Measurements from ENCODE around the gene TKTL1.

DNA sequence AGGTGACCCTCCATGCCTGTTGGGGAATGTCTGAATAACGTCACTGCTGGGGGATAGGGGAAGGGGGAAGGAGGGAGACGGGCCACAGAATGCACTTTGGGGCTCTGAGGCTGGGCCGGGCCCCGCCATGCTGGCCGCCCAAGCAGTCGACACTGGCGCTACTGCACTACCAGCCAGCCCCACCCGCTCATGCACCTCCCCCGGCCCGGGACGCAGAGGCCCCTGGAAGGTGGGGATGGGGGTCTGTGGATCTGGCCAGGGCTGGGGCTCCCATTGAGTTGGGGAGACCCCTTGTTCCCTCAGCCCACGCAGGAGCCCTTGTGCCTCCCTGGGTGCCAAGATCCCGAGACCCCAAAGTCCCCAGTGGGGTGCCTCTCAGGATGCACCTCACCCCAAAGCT lies 61.0 kb downstream of the TKTL1 start:
- TF ChIP-seq EZH2 (IDR thresholded peaks at IDR 0.05; ENCODE audit: low read length, missing control alignments) (no peak), CTCF (conservative IDR thresholded peaks at IDR 0.05 in 1 of 2, IDR thresholded peaks at IDR 0.05 in 1 of 2; ENCODE audit: low read depth in 1 of 2, low read length in 2 of 2) (no peak)

All from fibroblast of lung (primary cell).